CD4-positive, alpha-beta T cell treated with Interleukin-15 for 4 hours (primary cell): ENCODE results near the gene SULT1C3.

Experiments
- DNase-seq: peaks from one replicate; pipeline ENCODE4 v3.0.0-alpha.2; 2020; ENCODE audit warnings: low spot score

The SULT1C3 gene

DNA sequence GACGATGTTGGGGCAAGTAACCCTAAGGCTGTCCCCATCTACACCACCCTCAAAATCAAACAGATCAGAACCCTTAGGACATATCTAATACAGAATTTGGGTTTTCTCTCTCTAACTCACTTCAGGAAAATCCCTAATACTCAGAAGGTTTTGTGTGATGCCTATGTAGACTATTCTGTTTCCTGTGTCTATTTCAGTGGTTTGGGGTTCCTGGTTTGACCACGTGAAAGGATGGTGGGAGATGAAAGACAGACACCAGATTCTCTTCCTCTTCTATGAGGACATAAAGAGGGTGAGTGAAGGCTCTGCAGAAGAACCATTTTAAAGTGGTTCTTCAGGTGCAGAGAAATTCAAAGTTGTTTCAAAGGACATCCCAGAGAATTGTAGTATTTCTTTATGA lies 65.2 kb downstream of the SULT1C3 start:
- no peak for DNase-seq

DNA sequence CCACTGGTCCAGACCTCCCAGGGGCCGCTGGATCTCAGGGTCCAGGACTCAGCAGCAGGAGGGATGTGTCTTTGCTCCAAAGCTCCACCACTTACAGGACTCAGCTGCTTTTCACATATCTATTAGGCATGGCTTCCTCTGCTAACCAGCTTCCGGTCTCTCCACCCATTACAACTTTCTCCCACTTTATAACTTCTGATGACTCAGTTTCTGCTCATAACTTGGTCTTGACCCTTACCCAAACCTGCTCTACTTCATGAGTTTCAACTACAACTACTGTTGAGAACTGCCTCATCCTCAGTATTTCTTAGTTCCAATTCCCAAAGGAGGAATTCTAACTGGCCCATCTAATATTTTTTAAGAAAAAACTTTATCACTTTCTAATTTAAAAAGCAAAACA lies 66.1 kb downstream of the SULT1C3 start:
- no peak for DNase-seq

DNA sequence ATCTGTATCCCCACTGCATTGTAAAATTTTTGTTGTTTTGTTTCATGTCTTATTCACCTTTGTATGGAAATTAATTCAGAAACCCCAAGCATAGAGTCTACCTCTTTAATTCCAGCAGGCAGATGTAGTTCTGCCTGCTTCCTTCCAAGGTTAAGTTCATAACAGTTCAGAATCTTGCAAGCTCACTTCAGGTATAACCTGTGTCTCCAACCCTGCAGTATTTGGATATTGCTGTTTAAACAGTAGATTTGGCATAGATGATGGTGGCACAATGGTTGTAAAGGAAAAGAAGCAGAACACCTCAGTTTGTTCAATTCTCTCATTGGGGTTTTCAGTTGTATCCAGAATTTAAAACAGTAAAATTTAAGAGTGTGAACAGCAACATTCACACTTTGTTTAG lies 70.1 kb downstream of the SULT1C3 start:
- no peak for DNase-seq
